Measurements from ENCODE around the gene OR10A4. TPM values are rescaled to one million over a fixed set of nuclear protein-coding genes. Genes with fewer than 3 reads are reported as not detected.

OR10A4 gene
- total and polyA plus RNA-seq, 9 of the 15 experiments (the other 6 are each of a cell fraction or from before 2014, with no cell fraction given), result not detected

DNA sequence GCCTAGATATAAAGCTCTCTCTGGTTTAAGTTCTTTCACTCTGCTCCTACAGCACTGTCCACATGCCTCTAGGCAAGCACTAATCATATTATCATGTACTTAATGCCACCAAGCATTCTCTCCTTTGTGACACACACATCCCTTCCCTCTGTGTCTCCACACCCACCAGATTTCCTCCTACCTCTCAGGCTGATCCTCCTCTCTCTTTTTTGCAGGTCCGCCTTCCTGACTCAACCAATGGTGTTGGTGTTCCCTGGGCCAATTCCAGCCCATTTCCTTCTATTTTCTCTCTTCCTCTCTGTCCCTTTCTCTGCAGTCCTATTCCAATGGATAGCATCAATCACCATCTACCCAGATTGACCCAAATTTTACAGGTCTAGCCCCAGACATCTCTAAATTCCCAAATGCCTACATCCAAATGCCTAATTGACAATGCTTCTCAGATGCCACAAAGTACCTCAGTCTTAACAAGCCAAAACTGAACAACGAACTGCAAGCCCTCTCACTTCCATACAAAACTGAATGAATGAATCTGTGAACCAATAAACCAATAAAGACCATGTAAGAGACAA is 49.3 kb downstream of the OR10A4 start (continued):
- TF ChIP-seq ARID2 (IDR thresholded peaks at IDR 0.05) (peak; percentile 26; the same call in 1 of the 2 replicates), KLF6 (CRISPR knock-in tag; IDR thresholded peaks at IDR 0.05; ENCODE audit: borderline replicate concordance) (0 out of 2 replicates have a peak, but pooled peaks have one; percentile 14), PCBP2 (IDR thresholded peaks at IDR 0.05; ENCODE audit: low read depth, low read length, poor library complexity, severe bottlenecking) (no peak), SREBF1 (IDR thresholded peaks at IDR 0.05; ENCODE audit: borderline replicate concordance, low read depth, low read length) (no peak), NCOA2 (IDR thresholded peaks at IDR 0.05; ENCODE audit: partially characterized antibody in 2 of 2) (no peak), SMARCA4 (IDR thresholded peaks at IDR 0.05) (0 out of 2 replicates have a peak, but pooled peaks have one; percentile 27), NR1H2 (CRISPR knock-in tag; IDR thresholded peaks at IDR 0.05) (0 out of 2 replicates have a peak, but pooled peaks have one; percentile 49), KLF1 (tag; IDR thresholded peaks at IDR 0.05) (no peak), FUS (optimal IDR thresholded peaks at IDR 0.05; ENCODE audit: low read depth, low read length) (no peak), HDAC1 (IDR thresholded peaks at IDR 0.05) (peak in 1 of 2 experiments; percentile 58; a peak in 1 of 4 replicates), HMGN3 (IDR thresholded peaks at IDR 0.05; ENCODE audit: borderline replicate concordance, extremely low read depth, insufficient read length, low read depth, low read length) (no peak), LARP7 (IDR thresholded peaks at IDR 0.05) (peak; percentile 48; the same call in 1 of the 2 replicates)
- TF ChIP-seq, protein P1, sequence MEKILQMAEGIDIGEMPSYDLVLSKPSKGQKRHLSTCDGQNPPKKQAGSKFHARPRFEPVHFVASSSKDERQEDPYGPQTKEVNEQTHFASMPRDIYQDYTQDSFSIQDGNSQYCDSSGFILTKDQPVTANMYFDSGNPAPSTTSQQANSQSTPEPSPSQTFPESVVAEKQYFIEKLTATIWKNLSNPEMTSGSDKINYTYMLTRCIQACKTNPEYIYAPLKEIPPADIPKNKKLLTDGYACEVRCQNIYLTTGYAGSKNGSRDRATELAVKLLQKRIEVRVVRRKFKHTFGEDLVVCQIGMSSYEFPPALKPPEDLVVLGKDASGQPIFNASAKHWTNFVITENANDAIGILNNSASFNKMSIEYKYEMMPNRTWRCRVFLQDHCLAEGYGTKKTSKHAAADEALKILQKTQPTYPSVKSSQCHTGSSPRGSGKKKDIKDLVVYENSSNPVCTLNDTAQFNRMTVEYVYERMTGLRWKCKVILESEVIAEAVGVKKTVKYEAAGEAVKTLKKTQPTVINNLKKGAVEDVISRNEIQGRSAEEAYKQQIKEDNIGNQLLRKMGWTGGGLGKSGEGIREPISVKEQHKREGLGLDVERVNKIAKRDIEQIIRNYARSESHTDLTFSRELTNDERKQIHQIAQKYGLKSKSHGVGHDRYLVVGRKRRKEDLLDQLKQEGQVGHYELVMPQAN (IDR thresholded peaks at IDR 0.05; ENCODE audit: borderline replicate concordance), result peak; percentile 22; the same call in 1 of the 2 replicates
- TF ChIP-seq, protein P2, sequence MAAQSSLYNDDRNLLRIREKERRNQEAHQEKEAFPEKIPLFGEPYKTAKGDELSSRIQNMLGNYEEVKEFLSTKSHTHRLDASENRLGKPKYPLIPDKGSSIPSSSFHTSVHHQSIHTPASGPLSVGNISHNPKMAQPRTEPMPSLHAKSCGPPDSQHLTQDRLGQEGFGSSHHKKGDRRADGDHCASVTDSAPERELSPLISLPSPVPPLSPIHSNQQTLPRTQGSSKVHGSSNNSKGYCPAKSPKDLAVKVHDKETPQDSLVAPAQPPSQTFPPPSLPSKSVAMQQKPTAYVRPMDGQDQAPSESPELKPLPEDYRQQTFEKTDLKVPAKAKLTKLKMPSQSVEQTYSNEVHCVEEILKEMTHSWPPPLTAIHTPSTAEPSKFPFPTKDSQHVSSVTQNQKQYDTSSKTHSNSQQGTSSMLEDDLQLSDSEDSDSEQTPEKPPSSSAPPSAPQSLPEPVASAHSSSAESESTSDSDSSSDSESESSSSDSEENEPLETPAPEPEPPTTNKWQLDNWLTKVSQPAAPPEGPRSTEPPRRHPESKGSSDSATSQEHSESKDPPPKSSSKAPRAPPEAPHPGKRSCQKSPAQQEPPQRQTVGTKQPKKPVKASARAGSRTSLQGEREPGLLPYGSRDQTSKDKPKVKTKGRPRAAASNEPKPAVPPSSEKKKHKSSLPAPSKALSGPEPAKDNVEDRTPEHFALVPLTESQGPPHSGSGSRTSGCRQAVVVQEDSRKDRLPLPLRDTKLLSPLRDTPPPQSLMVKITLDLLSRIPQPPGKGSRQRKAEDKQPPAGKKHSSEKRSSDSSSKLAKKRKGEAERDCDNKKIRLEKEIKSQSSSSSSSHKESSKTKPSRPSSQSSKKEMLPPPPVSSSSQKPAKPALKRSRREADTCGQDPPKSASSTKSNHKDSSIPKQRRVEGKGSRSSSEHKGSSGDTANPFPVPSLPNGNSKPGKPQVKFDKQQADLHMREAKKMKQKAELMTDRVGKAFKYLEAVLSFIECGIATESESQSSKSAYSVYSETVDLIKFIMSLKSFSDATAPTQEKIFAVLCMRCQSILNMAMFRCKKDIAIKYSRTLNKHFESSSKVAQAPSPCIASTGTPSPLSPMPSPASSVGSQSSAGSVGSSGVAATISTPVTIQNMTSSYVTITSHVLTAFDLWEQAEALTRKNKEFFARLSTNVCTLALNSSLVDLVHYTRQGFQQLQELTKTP (IDR thresholded peaks at IDR 0.05; ENCODE audit: low read depth in 1 of 2, partially characterized antibody in 2 of 2), result peak; percentile 46 to 47
